CD4-positive, alpha-beta T cell treated with Interleukin-10 for 1 hour (primary cell): ENCODE results near the gene CYP26B1.

Source experiments
- DNase-seq: peaks from one replicate; pipeline ENCODE4 v3.0.0-alpha.2; 2020

The CYP26B1 gene

DNA sequence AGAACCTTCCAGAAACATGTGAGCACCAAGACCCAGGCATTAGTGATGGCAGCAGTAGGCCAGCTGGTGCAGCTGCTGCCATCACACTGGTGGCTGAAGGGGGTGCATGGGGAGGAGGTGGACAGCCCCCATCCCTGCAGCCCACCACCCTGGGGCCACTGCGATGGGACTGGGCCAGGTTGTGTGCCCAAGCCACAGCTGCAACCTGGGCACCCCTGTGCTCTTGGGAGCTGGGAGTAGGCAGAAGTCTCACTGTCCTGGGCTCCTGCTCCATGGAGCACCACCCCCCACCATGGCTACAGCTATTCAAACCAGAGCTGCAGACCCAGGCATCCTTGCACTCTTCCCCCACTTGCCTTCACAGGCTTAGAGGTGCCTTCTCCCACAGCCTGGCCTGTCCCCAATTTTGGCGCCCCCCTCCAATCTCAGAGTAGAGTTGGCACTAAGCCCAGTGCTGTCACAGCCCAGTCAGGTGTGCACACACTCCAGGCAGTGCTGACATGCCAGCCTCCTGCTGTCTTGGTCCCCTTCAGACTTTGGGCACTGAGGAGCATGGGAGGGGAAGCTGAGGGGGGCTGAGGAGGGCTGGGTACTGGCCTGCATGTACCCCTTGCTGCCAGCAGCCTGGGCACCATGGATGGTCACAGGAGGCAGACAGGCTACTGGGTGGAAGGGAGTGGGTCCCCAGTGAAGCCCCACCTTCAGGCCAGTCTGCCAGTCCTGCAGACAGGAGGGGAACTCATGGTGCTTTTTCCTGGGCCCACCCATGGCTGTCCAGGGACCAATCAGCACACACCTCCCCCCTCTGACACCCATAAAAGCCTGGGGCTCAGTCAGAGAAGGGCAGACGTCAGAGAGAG, 67.1 kb downstream of the CYP26B1 start:
- DNase-seq: no peak
